ENCODE data around the gene ZSCAN10. TPM values are rescaled to one million over a fixed set of nuclear protein-coding genes. Genes with fewer than 3 reads are reported as not detected.
A peak's percentile ranks its signal among the peaks of the same experiment; 100 is the strongest.

Gene ZSCAN10
- total and polyA plus RNA-seq, 2 of the 13 experiments (the other 11 are each of a cell fraction or from before 2014, with no cell fraction given) = not detected

- ChIA-PET POLR2A (interaction anchor here (0.6 to 2.0 kb wide), 4 partner anchors 13 to 46 kb away, joined by 3 to 6 read pairs (median 6); partner anchors contain the start of gene TNFRSF12A), CTCF (ENCODE audit: low intra/inter-chr PET ratio, low total read pairs) (no interaction called here)
- no peak overlapping the region for H3K9ac ChIP-seq (ENCODE audit: insufficient read depth, low read depth, low read length)
- FAIRE-seq (no peak), ATAC-seq (no peak), DNase-seq (ENCODE audit: low spot score) (no peak)
- H3K4me3 ChIP-seq (replicated peaks in 1 of 3; ENCODE audit: insufficient read depth in 1 of 3, low read depth in 2 of 3, low read length in 3 of 3) = no peak overlapping the region
- no peaks in the 10 kb centered on the region for H3K36me3 ChIP-seq (replicated peaks in 1 of 2; ENCODE audit: control insufficient read depth in 1 of 2, insufficient read depth in 2 of 2, low read length in 2 of 2)
- whole genome bisulfite sequencing (ENCODE audit: low lambda C conversion rate) = 9% methylated on average over 3 of the region's 3 CpGs
- BruUV-seq (replicated peaks) = no TSS peak
- in situ Hi-C loops (cut with HindIII; ENCODE audit: extremely low pct_ligation_motif_present, low pct_unique_long_range_greater_than_20kb) (no loop called here), intact Hi-C loops (cut with micrococcal nuclease; ENCODE audit: unreplicated experiment) (no loop called here)
- no peak overlapping the region for H3K4me2 ChIP-seq (ENCODE audit: low read depth, low read length)
- peaks cover 40% of the 10 kb centered on the region for H3K4me1 ChIP-seq (ENCODE audit: insufficient read depth, low read length)
- no peak overlapping the region for H2AFZ ChIP-seq (ENCODE audit: low read length)
- H3K27me3 ChIP-seq (ENCODE audit: control insufficient read depth in 1 of 2, insufficient read depth in 2 of 2, low read length in 2 of 2) = peaks cover 12 to 70% of the 10 kb centered on the region in 2 experiments; a peak in 4 of 5 replicates
- no peaks in the 10 kb centered on the region for H4K20me1 ChIP-seq (ENCODE audit: insufficient read depth, low read length)
- no peak overlapping the region for H3K27ac ChIP-seq (ENCODE audit: extremely low read length, insufficient read depth, low read length)
- no peaks in the 10 kb centered on the region for H3K9me3 ChIP-seq (ENCODE audit: low read length)
- no peaks in the 10 kb centered on the region for H3K79me2 ChIP-seq (ENCODE audit: insufficient read depth, low read length)
- no peak for TF ChIP-seq TAF1 (CRISPR knock-in tag; IDR thresholded peaks at IDR 0.05)
- TF ChIP-seq ZNF770 (CRISPR knock-in tag; IDR thresholded peaks at IDR 0.05) = peak; percentile 98
- no peak for TF ChIP-seq USF2 (IDR thresholded peaks at IDR 0.05; ENCODE audit: low read depth, low read length)
- no peak for TF ChIP-seq USF2 (CRISPR knock-in tag; IDR thresholded peaks at IDR 0.05; ENCODE audit: borderline replicate concordance)
- peak; percentile 57; the same call in 1 of the 2 replicates for TF ChIP-seq ZMYM3 (CRISPR knock-in tag; IDR thresholded peaks at IDR 0.05)
- TF ChIP-seq ZNF382 (CRISPR knock-in tag; IDR thresholded peaks at IDR 0.05; ENCODE audit: borderline replicate concordance) = no peak
- 0 out of 2 replicates have a peak, but pooled peaks have one; percentile 32 for TF ChIP-seq GATAD2A (CRISPR knock-in tag; IDR thresholded peaks at IDR 0.05)
- no peak for TF ChIP-seq PAWR (CRISPR knock-in tag; IDR thresholded peaks at IDR 0.05; ENCODE audit: borderline replicate concordance)
- TF ChIP-seq YEATS2 (CRISPR knock-in tag; IDR thresholded peaks at IDR 0.05; ENCODE audit: borderline replicate concordance) = no peak
- TF ChIP-seq ATF4 (CRISPR knock-in tag; IDR thresholded peaks at IDR 0.05) = peak in 1 of 2 experiments; percentile 69; a peak in 2 of 4 replicates
- TF ChIP-seq HNRNPLL (IDR thresholded peaks at IDR 0.05; ENCODE audit: low read depth, low read length, poor library complexity, severe bottlenecking) = no peak
- TF ChIP-seq ATF3 (CRISPR knock-in tag; IDR thresholded peaks at IDR 0.05) = peak; percentile 69; the same call in 1 of the 2 replicates
- no peak for TF ChIP-seq KDM2A (CRISPR knock-in tag; IDR thresholded peaks at IDR 0.05; ENCODE audit: borderline replicate concordance, low read depth)
- no peak for TF ChIP-seq MAX (IDR thresholded peaks at IDR 0.05)
- TF ChIP-seq SP5 (CRISPR knock-in tag; IDR thresholded peaks at IDR 0.05; ENCODE audit: borderline replicate concordance, low read depth) = 0 out of 2 replicates have a peak, but pooled peaks have one; percentile 12
- TF ChIP-seq ZBTB20 (CRISPR knock-in tag; IDR thresholded peaks at IDR 0.05; ENCODE audit: borderline replicate concordance, low read depth) = no peak
- no peak for TF ChIP-seq NR2F6 (IDR thresholded peaks at IDR 0.05)
- TF ChIP-seq NR2F6 (CRISPR knock-in tag; IDR thresholded peaks at IDR 0.05) = 0 out of 2 replicates have a peak, but pooled peaks have one; percentile 36
- TF ChIP-seq MEIS1 (CRISPR knock-in tag; IDR thresholded peaks at IDR 0.05; ENCODE audit: borderline replicate concordance) = no peak
These were observed 56.7 kb downstream of the ZSCAN10 start for GRCh38 chr16:3042376-3042775.
